A549 (cell line): Measurements from ENCODE around the gene SMIM7. TPM values are rescaled to one million over a fixed set of nuclear protein-coding genes. Genes with fewer than 3 reads are reported as not detected.

Experiments used
- ATAC-seq, 2 experiments: fragments of 200-7000 bp in 1 of 2; fragments of >200 bp in 1 of 2; cut with Nextera tagmentation in 1 of 2; cut with Tn5 transposase in 1 of 2; 3 replicates each; pipeline versions ENCODE4 v1.8.0 to v1.9.1; 2018 to 2020; ENCODE audit warnings: mild to moderate bottlenecking in 1 of 2, moderate library complexity in 1 of 2
- CTCF ChIA-PET: fragments of 300-600 bp; sonication (Branson Sonifier 250); formaldehyde crosslinking; extraction: SDS; loops from one replicate; lab custom pipeline; 2021; ENCODE audit warnings: antibody characterized with exemption, inconsistent platforms; lab: Yijun Ruan, JAX
- POLR2A ChIA-PET: fragments of 350-600 bp; formaldehyde crosslinking; extraction: SDS; loops from one replicate; lab custom pipeline; 2021; ENCODE audit warnings: antibody characterized with exemption, inconsistent platforms; lab: Yijun Ruan, JAX
- DNase-seq, 2 experiments: peaks; one replicate each; pipeline versions ENCODE4 v3.0.0 to v3.0.0-alpha.2; 2011 to 2016; ENCODE audit warnings: low read depth in 1 of 2, low spot score in 1 of 2
- FAIRE-seq: peaks from 2 replicates; lab custom pipeline; 2011; peaks lifted over from hg19 to GRCh38; lab: Jason Lieb, UNC
- H3K27ac ChIP-seq, 2 experiments: fragments of >200 bp; sonication (Bioruptor Twin); formaldehyde crosslinking; 3 replicates each; pipeline ENCODE4 v1.5.1; 2016 to 2017
- H3K4me1 ChIP-seq: fragments of >200 bp; sonication (Bioruptor Twin); formaldehyde crosslinking; 3 replicates; pipeline ENCODE4 v1.6.1; 2016
- H3K4me2 ChIP-seq: fragments of >200 bp; sonication (Bioruptor Twin); formaldehyde crosslinking; 3 replicates; pipeline ENCODE4 v1.6.1; 2016
- H3K4me3 ChIP-seq: fragments of >200 bp; sonication (Bioruptor Twin); formaldehyde crosslinking; 3 replicates; pipeline ENCODE4 v1.5.1; 2016
- H3K9me3 ChIP-seq: fragments of >200 bp; sonication (Bioruptor Twin); formaldehyde crosslinking; 3 replicates; pipeline ENCODE4 v1.6.1; 2016
- BHLHE40 ChIP-seq: IDR thresholded peaks from 2 replicates; pipeline ENCODE4 v1.6.1; 2012; ENCODE audit warnings: low read depth, low read length, inconsistent platforms
- CBX2 ChIP-seq: fragments of 200-600 bp; sonication (generic); IDR thresholded peaks from 2 replicates; pipeline ENCODE4 v1.6.1; 2016; ENCODE audit warnings: low read depth, mild to moderate bottlenecking, borderline replicate concordance
- CBX8 ChIP-seq: fragments of 200-600 bp; sonication (generic); IDR thresholded peaks from 2 replicates; pipeline ENCODE4 v1.6.1; 2016
- CEBPB ChIP-seq, 2 experiments: fragments of >200 bp in 1 of 2; sonication (Bioruptor Twin) in 1 of 2; formaldehyde crosslinking in 1 of 2; IDR thresholded peaks; 2 replicates each; pipeline ENCODE4 v1.6.1; 2012 to 2016
- CHD4 ChIP-seq: fragments of 200-600 bp; sonication (generic); IDR thresholded peaks from 2 replicates; pipeline ENCODE4 v1.6.1; 2016; ENCODE audit warnings: antibody characterized with exemption, mild to moderate bottlenecking, borderline replicate concordance
- EHF ChIP-seq: fragments of 250-450 bp; sonication (Bioruptor Pico); IDR thresholded peaks from 2 replicates; pipeline ENCODE4 v1.5.0; 2020; ENCODE audit warnings: mild to moderate bottlenecking
- EHMT2 ChIP-seq: fragments of 200-600 bp; sonication (generic); IDR thresholded peaks from 2 replicates; pipeline ENCODE4 v1.6.1; 2016; ENCODE audit warnings: antibody characterized with exemption, low read depth, mild to moderate bottlenecking, moderate library complexity
- EP300 ChIP-seq, 2 experiments: fragments of >200 bp; sonication (Bioruptor Twin); formaldehyde crosslinking; IDR thresholded peaks; 2 replicates in 1 of 2; 3 replicates in 1 of 2; pipeline ENCODE4 v1.6.1; 2016 to 2017
- GATA3 ChIP-seq: IDR thresholded peaks from 2 replicates; pipeline ENCODE4 v1.6.1; 2012; ENCODE audit warnings: borderline replicate concordance
- HOXB13 ChIP-seq: fragments of 250-450 bp; sonication (Bioruptor Pico); IDR thresholded peaks from 2 replicates; pipeline ENCODE4 v1.5.0; 2020; ENCODE audit warnings: low read depth, mild to moderate bottlenecking, moderate library complexity
- JUN ChIP-seq, 2 experiments: fragments of >200 bp; sonication (Bioruptor Twin); formaldehyde crosslinking; IDR thresholded peaks; 2 replicates in 1 of 2; 3 replicates in 1 of 2; pipeline ENCODE4 v1.6.1; 2016 to 2017
- JUNB ChIP-seq: fragments of >200 bp; sonication (Bioruptor Twin); formaldehyde crosslinking; IDR thresholded peaks from 2 replicates; pipeline ENCODE4 v1.6.1; 2016
- KDM5A ChIP-seq: fragments of 200-600 bp; sonication (generic); IDR thresholded peaks from 2 replicates; pipeline ENCODE4 v1.6.1; 2016; ENCODE audit warnings: antibody characterized with exemption, mild to moderate bottlenecking
- MAZ ChIP-seq: fragments of 150-350 bp; IDR thresholded peaks from 2 replicates; pipeline ENCODE4 v1.6.1; 2014; ENCODE audit warnings: antibody characterized with exemption, low read depth, low read length, borderline replicate concordance
- MYC ChIP-seq: IDR thresholded peaks from 2 replicates; pipeline ENCODE4 v1.6.1; 2012; ENCODE audit warnings: mild to moderate bottlenecking, inconsistent platforms, low read length, improper control_type of control experiment, borderline replicate concordance
- NR3C1 ChIP-seq: fragments of >200 bp; sonication (Bioruptor Twin); formaldehyde crosslinking; IDR thresholded peaks from 3 replicates; pipeline ENCODE4 v1.6.1; 2017
- PBX3 ChIP-seq: IDR thresholded peaks from 2 replicates; pipeline ENCODE4 v1.6.1; 2012
- PHF8 ChIP-seq: fragments of 200-600 bp; sonication (generic); IDR thresholded peaks from 2 replicates; pipeline ENCODE4 v1.6.1; 2016; ENCODE audit warnings: low read depth, mild to moderate bottlenecking, antibody characterized with exemption, moderate library complexity, borderline replicate concordance
- RAD21 ChIP-seq, 2 experiments: fragments of >200 bp in 1 of 2; sonication (Bioruptor Twin) in 1 of 2; formaldehyde crosslinking in 1 of 2; IDR thresholded peaks in 1 of 2; conservative IDR thresholded peaks in 1 of 2; 2 replicates in 1 of 2; 3 replicates in 1 of 2; pipeline ENCODE4 v1.6.1; 2012 to 2018; ENCODE audit warnings: inconsistent platforms in 1 of 2
- RARB ChIP-seq: fragments of 250-450 bp; sonication (Bioruptor Pico); IDR thresholded peaks from 2 replicates; pipeline ENCODE4 v1.8.0; 2021; ENCODE audit warnings: mild to moderate bottlenecking, moderate library complexity
- ZNF302 ChIP-seq: fragments of 250-450 bp; sonication (Bioruptor Pico); IDR thresholded peaks from 2 replicates; pipeline ENCODE4 v1.9.0; 2021; ENCODE audit warnings: inconsistent platforms, mild to moderate bottlenecking, moderate library complexity
- ZSCAN20 ChIP-seq: fragments of 250-450 bp; sonication (Bioruptor Pico); IDR thresholded peaks from 2 replicates; pipeline ENCODE4 v1.8.0; 2022; ENCODE audit warnings: mild to moderate bottlenecking, moderate library complexity
- WGBS: methylation state at CpG from one replicate; pipeline ENCODE4 v1.1.6; 2017; ENCODE audit errors: missing lambda C conversion rate; 5-methylcytosine and 5-hydroxymethylcytosine counted together
- polyA plus RNA-seq, 4 experiments: library from polyadenylated mRNA; depleted of rRNA in 3 of 4; stranded (reverse); fragments of >200 nt; fragmentation: RNase III in 1 of 4; extraction: RNeasy Plus Mini Kit Qiagen cat#74134 plus additional on column Dnase treatment in 1 of 4; gene quantifications; 2 replicates in 3 of 4; 3 replicates in 1 of 4; pipeline ENCODE4 v1.2.3, GENCODE V29; 2011 to 2017
- TF ChIP-seq, protein P1 (sequence below): IDR thresholded peaks from 2 replicates; pipeline ENCODE4 v1.6.1; 2012; ENCODE audit warnings: low read depth, borderline replicate concordance
- TF ChIP-seq, protein P2 (sequence below): IDR thresholded peaks from 2 replicates; pipeline ENCODE4 v1.6.1; 2012

Gene SMIM7
- polyA plus RNA-seq, 2 of the 4 experiments (the other 2 are of a cell fraction): 74.7 to 98.8 TPM

DNA sequence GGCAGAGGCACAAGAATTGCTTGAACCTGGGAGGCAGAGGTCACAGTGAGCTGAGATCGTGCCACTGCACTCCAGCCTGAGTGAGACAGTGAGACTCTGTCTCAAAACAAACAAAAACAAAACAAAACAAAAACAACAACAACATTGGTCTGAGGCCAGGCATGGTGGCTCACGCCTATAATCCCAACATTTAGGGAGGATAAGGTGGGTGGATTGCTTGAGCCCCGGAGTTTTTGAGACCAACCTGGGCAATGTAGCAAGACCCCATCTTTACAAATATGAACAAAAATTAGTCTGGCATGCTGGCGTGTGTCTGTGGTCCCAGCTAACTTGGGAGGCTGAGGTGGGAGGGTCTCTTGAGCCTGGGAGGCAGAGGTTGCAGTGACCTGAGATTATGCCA lies 43.7 kb upstream of the SMIM7 start:
- ATAC-seq (no peak), FAIRE-seq (no peak), DNase-seq (no peak)
- ChIA-PET POLR2A (no interaction called here), CTCF (interaction anchor here (1.1 kb wide), 1 partner anchor 11 kb away, joined by 3 read pairs; no protein-coding TSS in a partner anchor)
- Histone ChIP-seq H3K4me3 (no peak overlapping the region), H3K4me2 (no peak overlapping the region), H3K9me3 (no peaks in the 10 kb centered on the region), H3K4me1 (no peaks in the 10 kb centered on the region), H3K27ac (no peak overlapping the region)
- TF ChIP-seq EHMT2: no peak
- WGBS: 29% methylated on average over 4 of the region's 4 CpGs

DNA sequence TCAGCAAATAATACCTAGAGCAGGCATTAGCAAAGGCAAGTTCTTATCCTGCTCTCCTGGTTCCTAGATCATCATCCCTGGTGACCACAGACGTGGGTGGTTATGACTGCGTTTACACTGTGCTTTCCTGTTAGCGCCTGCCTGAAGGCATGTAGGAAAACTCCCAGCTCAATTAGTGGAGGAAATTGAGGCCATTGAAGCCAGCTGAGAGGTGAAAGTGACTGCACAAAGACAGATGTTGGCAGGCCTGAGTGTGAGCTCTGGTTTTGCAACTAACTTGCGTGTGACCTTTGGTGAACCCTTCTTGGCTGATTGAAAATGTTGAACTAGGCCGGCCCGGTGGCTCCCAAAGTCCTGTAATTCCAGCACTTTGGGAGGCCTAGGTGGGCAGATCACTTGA lies 42.2 kb upstream of the SMIM7 start:
- Histone ChIP-seq H3K9me3 (no peaks in the 10 kb centered on the region), H3K27ac (no peak overlapping the region), H3K4me1 (no peaks in the 10 kb centered on the region), H3K4me2 (no peak overlapping the region), H3K4me3 (no peak overlapping the region)
- TF ChIP-seq KDM5A: no peak
- no peak for TF ChIP-seq PBX3
- no peak for TF ChIP-seq NR3C1
- no peak for TF ChIP-seq CBX2
- TF ChIP-seq MAZ: no peak
- no peak for TF ChIP-seq JUN (IDR thresholded peaks at IDR 0.05)
- TF ChIP-seq RARB (CRISPR knock-in tag): no peak
- TF ChIP-seq EHF (CRISPR knock-in tag): no peak
- no peak for TF ChIP-seq RAD21 (conservative IDR thresholded peaks at IDR 0.05 in 1 of 2, IDR thresholded peaks at IDR 0.05 in 1 of 2)
- TF ChIP-seq ZSCAN20: no peak
- TF ChIP-seq CEBPB (IDR thresholded peaks at IDR 0.05): no peak
- TF ChIP-seq PHF8: no peak
- ATAC-seq (no peak), FAIRE-seq (no peak), DNase-seq (no peak)
- POLR2A ChIA-PET: interaction anchor here (0.6 kb wide), 1 partner anchor 852 kb away, joined by 8 read pairs; no protein-coding TSS in a partner anchor
- WGBS: 54% methylated on average over 6 of the region's 6 CpGs
- CTCF ChIA-PET: no interaction called here

DNA sequence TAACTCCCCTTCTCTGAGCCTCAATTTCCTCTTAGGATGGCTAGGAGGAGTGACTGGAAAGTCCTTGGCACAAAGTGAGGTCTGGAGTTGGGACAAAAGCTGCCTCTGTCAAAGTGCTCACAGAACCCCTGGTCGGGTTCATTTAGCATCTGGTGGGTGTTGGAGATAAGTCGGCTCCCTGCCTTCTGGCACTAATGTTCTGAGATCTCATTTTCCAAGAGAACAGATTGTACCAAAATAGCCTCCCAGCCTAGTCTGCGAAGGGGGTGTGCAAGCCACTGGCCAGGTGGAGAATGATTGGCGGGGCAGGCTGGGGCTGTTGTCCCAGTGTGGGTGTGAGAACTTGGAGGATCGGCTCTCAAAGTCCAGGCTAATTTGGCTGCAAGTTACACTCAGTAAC lies 39.0 kb upstream of the SMIM7 start:
- H3K4me1 ChIP-seq: no peaks in the 10 kb centered on the region
- ATAC-seq (no peak), DNase-seq (no peak), FAIRE-seq (no peak)
- CTCF ChIA-PET: no interaction called here
- no peaks in the 10 kb centered on the region for H3K9me3 ChIP-seq
- H3K4me2 ChIP-seq: no peak overlapping the region
- no peak for TF ChIP-seq ZSCAN20
- no peak for TF ChIP-seq CBX8
- no peak for TF ChIP-seq BHLHE40
- no peak for TF ChIP-seq MYC
- TF ChIP-seq CHD4: no peak
- no peak for TF ChIP-seq ZNF302 (CRISPR knock-in tag)
- TF ChIP-seq MAZ: no peak
- TF ChIP-seq, protein P1, sequence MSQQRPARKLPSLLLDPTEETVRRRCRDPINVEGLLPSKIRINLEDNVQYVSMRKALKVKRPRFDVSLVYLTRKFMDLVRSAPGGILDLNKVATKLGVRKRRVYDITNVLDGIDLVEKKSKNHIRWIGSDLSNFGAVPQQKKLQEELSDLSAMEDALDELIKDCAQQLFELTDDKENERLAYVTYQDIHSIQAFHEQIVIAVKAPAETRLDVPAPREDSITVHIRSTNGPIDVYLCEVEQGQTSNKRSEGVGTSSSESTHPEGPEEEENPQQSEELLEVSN: no peak
- TF ChIP-seq JUNB: no peak
- TF ChIP-seq GATA3: no peak
- TF ChIP-seq EP300 (IDR thresholded peaks at IDR 0.05): no peak
- TF ChIP-seq HOXB13 (CRISPR knock-in tag): no peak
- TF ChIP-seq, protein P2, sequence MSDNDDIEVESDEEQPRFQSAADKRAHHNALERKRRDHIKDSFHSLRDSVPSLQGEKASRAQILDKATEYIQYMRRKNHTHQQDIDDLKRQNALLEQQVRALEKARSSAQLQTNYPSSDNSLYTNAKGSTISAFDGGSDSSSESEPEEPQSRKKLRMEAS: no peak
- POLR2A ChIA-PET: interaction anchor here (0.5 kb wide), 1 partner anchor 15 kb away, joined by 3 read pairs; no protein-coding TSS in a partner anchor
- no peak overlapping the region for H3K4me3 ChIP-seq
- no peak overlapping the region for H3K27ac ChIP-seq
- WGBS: 10% methylated on average over 5 of the region's 5 CpGs
